ENCODE measurements around the gene RBPMS2.
"Not testable (repeated sequence)": the region's sequence is repeated elsewhere in the genome, so short reads cannot be mapped to it uniquely, and the experiment has no call there.

The RBPMS2 gene

DNA sequence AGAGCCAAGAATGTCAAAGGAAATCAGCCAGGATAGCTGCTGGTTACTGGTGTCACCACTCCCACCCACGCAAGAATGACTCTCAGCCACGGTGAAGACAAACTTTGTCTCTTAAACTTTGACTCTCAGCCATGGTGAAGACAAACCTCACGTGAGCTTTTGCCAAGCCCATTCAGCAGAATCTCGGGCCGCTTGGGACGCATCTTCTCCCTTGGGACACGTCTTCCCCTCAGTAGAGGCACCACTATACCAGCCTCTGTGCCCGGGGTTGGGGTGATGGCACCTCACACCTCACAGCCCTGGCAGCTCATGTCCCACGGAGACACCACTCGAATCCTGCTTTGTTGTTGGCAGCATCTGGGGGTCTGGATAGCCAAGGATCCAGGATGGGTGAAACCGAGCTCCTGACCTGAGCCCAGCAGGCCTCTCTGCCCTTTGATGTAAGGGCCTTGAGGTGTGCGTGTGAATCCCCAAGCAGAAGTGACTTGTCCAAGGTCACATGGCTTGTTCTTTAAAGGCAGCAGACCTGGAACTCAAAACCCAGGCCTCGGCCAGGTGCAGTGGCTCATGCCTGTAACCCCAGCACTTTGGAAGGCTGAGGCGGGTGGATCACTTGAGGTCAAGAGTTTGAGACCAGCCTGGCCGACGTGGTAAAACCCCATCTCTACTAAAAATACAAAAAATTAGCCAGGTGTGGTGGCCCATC, 21.8 kb downstream of the RBPMS2 start:
- no peak for DNase-seq (ENCODE audit: low spot score)

- no peak for DNase-seq (ENCODE audit: low spot score)
These were observed 23.9 kb downstream of the RBPMS2 start for GRCh38 chr15:64751464-64751863.

GRCh38 chr15:64749999-64750657, 25.3 kb downstream of the RBPMS2 start:
- no peak for DNase-seq (ENCODE audit: low spot score)

DNA sequence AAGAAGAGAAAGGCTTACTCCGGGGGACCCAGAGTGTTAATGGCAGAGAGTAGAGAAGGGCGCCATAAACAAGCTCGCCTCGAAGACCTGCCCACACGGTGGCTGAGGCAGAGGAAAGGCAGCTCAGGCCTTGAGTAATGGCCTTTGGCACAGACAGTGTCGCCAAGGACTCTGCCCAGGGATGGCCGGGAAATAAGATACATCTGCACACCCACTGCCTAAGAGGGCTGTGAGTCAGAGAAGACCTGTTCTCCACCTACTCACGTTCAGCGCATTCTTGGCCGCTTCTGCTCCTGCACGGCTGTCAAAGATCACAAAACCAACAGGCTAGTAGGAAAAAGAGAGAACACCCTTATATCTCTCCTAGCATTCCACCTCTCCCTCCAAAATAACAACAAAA, 26.2 kb downstream of the RBPMS2 start:
- no peak for DNase-seq (ENCODE audit: low spot score)

- DNase-seq (ENCODE audit: low spot score): no peak
These were observed 27.1 kb downstream of the RBPMS2 start for GRCh38 chr15:64748251-64748650.

DNA sequence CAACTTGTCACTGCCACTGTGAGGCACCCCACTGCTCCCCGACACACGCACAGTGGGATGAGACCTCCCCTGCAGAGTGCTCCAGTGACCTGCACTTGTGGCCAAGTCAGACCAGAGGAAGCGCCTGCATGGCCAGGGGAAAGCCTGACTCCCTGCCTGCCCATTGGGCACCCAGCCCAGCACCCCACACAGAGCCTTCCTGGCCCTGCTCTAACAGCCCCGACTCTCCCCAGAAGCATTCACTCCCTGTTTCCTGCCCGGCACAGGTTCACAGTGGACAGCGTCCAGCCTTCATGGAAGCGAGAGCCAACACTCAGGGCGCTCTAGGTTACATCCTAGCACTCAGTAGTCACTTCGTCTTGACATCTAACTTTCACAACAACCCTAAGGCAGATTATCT, 27.8 kb downstream of the RBPMS2 start:
- no peak for DNase-seq (ENCODE audit: low spot score)

DNA sequence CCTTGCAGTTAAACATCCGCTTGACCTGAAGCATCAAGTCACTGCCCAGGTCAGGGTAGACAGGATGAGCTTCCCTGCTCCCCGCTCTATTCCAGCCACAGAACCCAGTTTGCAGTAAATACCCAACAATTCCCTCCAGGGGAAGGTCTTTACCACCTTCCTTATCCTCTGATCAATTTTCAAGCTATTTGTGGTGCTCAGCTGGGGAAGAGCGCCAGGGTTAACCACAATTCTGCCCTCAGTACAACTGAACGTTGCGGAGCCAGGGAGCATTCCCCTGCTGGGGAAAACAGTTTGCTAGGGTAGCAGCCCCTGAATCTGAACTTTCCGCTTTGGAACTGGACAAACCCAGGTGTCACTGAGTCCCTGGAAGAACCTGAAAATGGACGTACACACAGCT, 28.5 kb downstream of the RBPMS2 start:
- DNase-seq (ENCODE audit: low spot score): no peak

- no peak for DNase-seq (ENCODE audit: low spot score)
These were observed 29.0 kb downstream of the RBPMS2 start for GRCh38 chr15:64746356-64746755.

DNA sequence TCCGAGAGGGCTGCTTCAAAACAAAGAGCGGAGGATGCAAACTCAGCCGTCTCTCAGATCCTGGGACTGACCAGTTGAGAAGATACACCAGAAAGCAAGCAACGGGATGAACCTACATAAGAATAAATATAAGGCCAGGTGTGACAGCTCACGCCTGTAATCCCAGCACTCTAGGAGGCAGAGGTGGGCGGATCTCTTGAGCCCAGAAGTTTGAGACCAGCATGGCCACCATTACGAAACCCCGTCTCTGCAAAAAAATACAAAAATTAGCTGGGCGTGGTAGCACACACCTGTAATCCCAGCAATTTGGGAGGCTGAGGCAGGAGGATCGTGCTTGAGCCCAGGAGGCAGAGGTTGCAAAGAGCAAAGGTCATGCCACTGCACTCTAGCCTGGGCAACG, 31.7 kb downstream of the RBPMS2 start:
- DNase-seq (ENCODE audit: low spot score): no peak

- DNase-seq (ENCODE audit: low spot score): no peak
These were observed 32.5 kb downstream of the RBPMS2 start for GRCh38 chr15:64742921-64743320.

GRCh38 chr15:64742385-64742784, 33.0 kb downstream of the RBPMS2 start:
- no peak for DNase-seq (ENCODE audit: low spot score)

- DNase-seq (ENCODE audit: low spot score): not testable (repeated sequence)
These were observed 33.7 kb downstream of the RBPMS2 start for GRCh38 chr15:64741708-64742107.

- no peak for DNase-seq (ENCODE audit: low spot score)
These were observed 34.8 kb downstream of the RBPMS2 start for GRCh38 chr15:64740311-64741170.

- DNase-seq (ENCODE audit: low spot score): no peak
These were observed 35.7 kb downstream of the RBPMS2 start for GRCh38 chr15:64739577-64740143.

- DNase-seq (ENCODE audit: low spot score): no peak
These were observed 36.2 kb downstream of the RBPMS2 start for GRCh38 chr15:64739156-64739555.

- no peak for DNase-seq (ENCODE audit: low spot score)
These were observed 36.9 kb downstream of the RBPMS2 start for GRCh38 chr15:64738226-64739095.

DNA sequence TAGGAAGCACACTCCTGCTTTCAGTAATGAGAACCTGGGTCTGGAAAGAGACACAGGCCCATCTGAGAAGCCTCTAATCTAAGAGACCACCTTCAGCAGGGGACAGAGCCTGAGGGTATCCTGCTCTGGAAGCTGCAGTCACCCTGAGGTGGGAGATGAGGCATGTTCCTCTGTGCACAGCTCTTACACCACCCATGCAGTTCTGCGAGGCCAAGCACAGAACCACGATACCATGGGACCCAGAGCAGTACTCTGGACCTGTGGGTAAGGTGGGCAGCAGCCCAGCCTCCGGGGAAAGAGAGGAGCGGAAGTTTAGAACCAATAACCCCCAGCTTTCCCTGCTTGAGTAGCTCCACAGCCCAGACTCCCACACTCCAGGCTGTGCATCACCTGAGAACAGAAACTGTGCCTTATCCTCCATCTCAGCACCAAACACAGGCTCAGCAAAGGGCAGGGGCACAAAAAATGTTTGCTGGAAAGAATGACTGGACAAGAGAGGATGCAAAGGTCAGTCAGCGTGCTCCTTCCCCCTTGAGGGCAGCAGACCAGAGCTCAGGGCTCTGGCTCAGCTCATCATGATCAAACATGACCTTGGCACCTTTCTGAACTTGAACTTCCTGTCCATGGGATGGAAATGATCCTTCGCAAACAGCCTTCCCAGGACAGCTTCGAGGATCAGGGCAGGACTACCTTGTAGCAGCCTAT, 43.1 kb downstream of the RBPMS2 start:
- DNase-seq (ENCODE audit: low spot score): no peak

DNA sequence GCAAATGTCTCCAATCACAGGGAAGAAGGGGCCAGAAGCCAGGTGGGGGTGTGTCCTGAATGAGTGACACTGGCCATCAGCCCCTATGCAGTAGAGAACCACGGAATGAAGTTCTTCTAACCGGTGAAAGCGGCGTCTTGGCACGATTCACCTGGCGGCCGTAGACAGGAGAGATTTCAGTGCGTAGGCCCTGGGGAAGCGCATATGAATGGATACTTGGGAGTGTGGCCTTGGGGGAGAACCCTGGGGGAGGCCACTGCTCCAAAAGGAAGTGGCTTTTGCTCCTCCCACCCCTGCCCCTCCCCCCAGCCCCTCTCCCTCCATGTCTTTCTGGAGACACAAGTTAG, 43.6 kb downstream of the RBPMS2 start:
- no peak for DNase-seq (ENCODE audit: low spot score)

GRCh38 chr15:64731012-64731804, 44.2 kb downstream of the RBPMS2 start:
- DNase-seq (ENCODE audit: low spot score): peak; percentile 84

GRCh38 chr15:64730151-64730550, 45.2 kb downstream of the RBPMS2 start:
- no peak for DNase-seq (ENCODE audit: low spot score)

Measured in CD4-positive, alpha-beta T cell treated with Interleukin-15 for 4 hours (primary cell).